Activated naive CD4-positive, alpha-beta T cell treated with Interleukin-2 at 50 U/mL for 16 hours (primary cell): ENCODE measurements around the gene NBPF1.
"Not testable (repeated sequence)": the region's sequence is repeated elsewhere in the genome, so short reads cannot be mapped to it uniquely, and the experiment has no call there.

Experiments
- DNase-seq: peaks from one replicate; pipeline ENCODE4 v3.0.0-alpha.2; 2020

NBPF1 gene

DNA sequence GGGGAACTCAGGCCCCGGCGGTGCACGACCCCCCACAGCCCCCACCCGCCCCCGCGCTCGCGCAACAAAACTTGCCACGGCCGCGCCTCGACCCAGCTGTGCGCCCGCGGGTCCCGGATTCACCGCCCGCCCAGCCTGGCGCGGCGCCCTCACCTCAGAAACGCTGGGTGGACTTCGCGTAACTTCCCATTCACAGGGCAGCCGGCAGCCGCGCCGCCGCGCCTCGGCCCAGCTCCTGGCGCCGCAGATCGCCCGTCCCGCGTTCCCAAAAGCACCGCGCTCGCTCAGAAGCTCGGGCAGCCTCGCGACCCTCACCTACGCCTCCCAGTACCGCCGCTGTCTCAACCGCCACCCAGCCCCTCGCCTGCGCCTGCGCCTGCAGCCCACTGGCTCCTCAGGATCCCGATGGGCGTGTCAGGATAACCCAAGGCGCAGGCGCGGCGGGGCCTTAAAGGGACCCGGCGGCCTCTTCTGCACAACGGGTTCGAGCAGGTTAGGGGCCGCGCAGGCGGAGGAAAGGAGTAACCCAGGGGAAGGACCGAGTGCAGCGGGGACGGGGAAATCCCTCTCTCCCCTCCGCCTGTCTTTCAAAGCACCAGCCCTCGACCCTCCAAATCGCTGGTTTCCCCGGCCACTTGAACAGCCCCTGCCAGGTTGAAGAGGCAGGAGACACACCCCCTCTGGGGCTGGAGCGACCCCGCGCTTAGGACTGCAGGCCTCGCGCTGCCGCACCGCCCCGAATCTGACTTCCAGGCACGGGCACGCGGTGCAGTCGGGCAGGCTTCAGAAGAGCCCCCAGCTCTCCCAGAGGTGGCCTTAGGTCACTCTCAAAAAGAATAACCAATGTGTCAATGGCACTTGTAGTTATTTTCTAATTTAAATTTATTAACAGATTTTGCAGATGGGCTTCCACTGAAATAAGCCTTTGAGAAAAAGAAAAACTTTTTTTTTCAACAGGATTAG is at the start of gene NBPF1:
Gene NBPF1 (minus strand): TSS at position 380 of the 963 bp plus-strand sequence.
- peak; percentile 92 for DNase-seq

GRCh38 chr1:16658234-16658633 is 44.9 kb upstream of the NBPF1 start:
- DNase-seq: not testable (repeated sequence)

GRCh38 chr1:16656981-16657683 is 43.8 kb upstream of the NBPF1 start:
- not testable (repeated sequence) for DNase-seq

DNA sequence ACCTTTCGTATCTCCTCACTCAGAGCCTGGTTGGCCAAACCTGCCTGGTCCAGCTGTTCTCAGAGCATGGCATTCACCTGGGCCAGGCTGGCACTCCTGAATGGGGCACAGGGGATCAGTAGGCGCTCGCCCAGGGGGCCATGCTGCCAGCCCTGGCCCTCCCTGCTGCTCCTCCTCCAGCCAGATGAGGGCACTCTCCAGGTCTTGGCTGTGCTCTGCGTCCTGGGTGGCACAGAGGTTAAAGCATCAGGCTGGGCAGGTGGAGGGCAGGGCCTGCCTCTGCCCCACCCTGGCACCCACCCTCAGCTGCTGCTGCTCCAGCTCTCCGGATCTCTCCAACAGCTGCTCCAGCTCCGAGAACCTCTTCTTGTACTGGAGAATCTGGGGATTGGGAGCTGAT is 43.2 kb upstream of the NBPF1 start:
- not testable (repeated sequence) for DNase-seq

GRCh38 chr1:16651560-16651959 is 38.2 kb upstream of the NBPF1 start:
- not testable (repeated sequence) for DNase-seq

DNA sequence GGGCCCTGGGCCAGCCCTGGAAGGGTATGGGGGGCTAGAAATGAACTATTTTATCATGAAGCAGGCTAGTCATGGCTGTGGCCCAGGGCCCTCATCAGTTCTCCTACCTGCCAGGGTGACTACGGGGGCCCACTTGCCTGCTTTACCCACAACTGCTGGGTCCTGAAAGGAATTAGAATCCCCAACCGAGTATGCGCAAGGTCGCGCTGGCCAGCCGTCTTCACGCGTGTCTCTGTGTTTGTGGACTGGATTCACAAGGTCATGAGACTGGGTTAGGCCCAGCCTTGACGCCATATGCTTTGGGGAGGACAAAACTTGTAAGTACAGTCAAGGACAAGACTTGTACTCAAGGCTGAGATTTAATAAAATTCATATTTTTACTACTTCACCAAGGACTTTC is 36.6 kb upstream of the NBPF1 start:
- DNase-seq: peak; percentile 2

GRCh38 chr1:16649390-16649789 is 36.0 kb upstream of the NBPF1 start:
- peak; percentile 1 for DNase-seq

DNA sequence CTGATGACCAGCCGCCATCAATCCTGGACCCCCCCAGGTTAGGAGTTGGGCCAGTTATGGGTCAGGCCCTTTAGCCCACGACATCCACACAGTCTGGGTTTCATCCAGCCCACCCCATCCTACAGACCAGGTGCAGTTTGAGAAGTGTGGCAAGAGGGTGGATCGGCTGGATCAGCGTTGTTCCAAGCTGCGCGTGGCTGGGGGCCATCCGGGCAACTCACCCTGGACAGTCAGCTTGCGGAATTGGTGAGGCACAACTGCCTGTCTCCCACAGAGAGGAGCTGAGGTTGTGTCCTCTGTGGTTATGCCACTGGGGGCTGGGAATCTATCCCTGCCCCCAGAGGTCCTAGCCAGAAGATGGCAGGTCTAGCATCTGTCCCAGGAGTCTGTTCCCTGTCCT is 35.4 kb upstream of the NBPF1 start:
- DNase-seq: not testable (repeated sequence)

- not testable (repeated sequence) for DNase-seq
These were observed 34.9 kb upstream of the NBPF1 start for GRCh38 chr1:16648250-16648649.

DNA sequence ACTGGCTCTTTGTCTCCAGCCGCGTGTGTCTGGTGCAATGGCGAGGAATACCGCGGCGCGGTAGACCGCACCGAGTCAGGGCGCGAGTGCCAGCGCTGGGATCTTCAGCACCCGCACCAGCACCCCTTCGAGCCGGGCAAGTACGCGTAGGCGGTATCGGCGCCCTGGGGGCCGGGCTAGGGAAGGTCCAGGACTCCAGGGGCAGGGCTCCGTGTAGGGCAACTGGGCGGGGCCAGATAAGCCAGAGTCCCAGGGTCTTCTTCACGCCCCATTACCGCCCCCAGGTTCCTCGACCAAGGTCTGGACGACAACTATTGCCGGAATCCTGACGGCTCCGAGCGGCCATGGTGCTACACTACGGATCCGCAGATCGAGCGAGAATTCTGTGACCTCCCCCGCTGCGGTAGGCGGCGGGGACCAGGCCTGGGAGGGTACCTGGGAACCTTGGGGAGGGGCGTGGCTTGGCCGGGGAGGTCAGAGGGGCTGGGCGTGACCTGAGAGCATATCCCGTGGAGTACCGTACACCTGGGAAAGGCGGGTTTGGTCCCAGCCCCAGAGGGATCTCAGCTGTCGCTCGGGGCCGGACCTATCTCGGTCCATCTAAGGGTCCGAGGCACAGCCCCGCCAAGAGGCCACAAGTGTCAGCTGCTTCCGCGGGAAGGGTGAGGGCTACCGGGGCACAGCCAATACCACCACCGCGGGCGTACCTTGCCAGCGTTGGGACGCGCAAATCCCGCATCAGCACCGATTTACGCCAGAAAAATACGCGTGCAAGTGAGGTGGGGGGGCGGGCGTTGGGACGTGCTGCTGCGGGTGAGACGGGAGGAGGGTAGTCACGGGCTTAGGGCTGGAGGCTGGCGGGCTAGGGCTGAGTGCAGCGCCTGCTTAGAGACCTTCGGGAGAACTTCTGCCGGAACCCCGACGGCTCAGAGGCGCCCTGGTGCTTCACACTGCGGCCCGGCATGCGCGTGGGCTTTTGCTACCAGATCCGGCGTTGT is 34.1 kb upstream of the NBPF1 start:
- peak; percentile 26 for DNase-seq

DNA sequence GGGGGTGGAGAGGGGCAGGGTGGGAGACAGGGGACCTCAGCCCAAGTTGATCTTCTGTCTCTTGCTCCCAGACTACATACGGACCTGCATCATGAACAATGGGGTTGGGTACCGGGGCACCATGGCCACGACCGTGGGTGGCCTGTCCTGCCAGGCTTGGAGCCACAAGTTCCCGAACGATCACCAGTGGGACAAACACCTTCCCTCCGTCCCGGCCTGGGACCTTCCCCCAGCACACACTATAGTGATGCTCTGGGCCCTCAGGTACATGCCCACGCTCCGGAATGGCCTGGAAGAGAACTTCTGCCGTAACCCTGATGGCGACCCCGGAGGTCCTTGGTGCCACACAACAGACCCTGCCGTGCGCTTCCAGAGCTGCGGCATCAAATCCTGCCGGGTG is 33.4 kb upstream of the NBPF1 start:
- not testable (repeated sequence) for DNase-seq

DNA sequence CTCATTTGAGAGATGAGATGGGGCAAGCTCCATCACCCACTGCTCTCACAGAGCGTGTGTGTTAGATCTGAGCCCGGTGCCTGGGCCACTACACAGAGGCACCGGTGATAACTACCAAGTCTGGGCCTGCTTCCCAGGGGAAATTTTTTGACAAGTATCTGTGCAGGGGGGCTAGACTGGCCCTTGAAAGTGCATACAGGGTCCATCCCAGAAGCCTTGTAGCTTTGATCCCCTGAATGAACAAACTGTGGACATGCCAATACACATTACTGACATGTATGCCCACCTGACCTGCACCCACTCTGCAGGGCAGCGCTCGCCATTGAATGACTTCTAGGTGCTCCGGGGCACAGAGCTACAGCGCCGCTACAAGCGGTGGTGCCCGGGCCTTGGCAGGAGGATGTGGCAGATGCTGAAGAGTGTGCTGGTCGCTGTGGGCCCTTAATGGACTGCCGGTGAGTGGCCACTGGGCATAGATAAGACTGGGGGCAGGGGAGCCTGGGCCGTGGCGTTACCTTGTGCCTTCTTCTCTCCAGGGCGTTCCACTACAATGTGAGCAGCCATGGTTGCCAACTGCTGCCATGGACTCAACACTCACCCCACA is 32.8 kb upstream of the NBPF1 start:
- DNase-seq: peak; percentile 1

DNA sequence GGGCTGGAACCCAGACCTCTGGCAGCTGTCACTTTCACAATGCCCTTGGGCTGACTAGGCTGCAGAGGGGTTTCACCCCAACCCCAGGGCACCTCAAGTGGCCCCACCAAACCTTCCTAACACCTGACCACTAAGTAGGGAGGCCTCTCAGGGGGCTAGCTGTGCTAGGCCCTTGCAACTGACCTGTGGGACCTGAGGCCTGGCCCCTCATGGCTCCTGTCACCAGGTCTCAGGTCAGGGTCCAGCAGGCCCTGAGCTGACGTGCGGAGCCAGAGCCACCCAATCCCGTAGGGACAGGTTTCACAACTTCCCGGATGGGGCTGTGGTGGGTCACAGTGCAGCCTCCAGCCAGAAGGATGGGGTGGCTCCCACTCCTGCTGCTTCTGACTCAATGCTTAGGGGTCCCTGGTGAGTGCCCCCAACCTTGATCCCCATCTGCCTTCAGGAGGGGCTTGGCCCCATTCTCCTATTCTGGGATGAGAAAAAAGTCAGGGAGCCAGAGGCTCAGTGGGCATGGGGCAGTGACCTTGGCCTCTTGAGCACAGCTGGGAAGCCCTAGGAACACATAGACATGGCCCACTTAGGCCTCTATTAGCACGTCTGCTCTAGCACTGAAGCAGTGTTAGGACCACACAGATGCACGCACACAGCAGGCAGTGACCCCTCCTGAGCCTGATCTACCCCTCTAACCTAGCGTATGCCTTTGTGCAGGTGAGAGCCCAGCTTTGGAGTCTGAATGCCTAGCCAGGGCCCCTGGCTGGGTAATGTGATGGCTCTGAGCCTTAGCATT is 32.1 kb upstream of the NBPF1 start:
- DNase-seq: peak; percentile 1

DNA sequence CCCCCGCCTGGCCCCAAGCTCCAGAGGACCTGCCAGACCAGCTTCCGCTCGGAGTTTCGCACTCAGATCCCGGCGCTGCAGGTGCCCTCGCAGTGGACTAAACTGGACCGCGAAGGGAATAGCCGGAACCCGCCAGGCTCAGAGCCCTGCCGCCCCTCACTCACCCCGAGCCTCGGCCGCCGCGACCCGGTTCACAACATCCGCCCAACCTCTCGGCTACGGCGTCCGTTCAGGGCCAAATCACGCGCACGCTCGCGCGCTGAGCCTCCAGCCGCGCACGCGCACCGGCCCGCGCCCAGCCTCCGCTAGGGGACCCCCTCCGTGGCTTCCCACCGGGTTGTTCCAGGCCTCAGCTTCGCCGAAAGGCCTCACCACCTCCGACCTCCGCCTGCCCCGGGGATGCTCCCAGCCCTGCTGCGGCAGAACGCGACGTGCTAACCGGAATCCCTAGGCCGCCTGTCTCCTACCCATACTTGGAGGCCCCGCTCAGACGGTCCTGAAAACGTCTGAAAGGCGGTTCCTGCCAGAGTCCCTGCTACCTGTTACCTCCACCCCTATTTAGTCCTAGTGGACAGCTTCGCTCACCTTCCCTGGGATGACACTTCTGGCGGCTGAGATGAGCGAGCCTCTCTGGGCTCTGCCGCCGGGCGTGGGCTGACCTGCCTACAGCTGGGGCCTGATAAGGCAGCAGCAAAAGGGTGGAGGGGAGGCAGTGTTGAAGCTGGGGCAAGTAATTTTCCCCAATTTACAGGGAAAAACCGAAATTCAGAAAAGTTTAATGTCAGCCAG is 31.3 kb upstream of the NBPF1 start:
- peak; percentile 98 for DNase-seq

GRCh38 chr1:16644193-16644481 is 30.8 kb upstream of the NBPF1 start:
- no peak for DNase-seq

DNA sequence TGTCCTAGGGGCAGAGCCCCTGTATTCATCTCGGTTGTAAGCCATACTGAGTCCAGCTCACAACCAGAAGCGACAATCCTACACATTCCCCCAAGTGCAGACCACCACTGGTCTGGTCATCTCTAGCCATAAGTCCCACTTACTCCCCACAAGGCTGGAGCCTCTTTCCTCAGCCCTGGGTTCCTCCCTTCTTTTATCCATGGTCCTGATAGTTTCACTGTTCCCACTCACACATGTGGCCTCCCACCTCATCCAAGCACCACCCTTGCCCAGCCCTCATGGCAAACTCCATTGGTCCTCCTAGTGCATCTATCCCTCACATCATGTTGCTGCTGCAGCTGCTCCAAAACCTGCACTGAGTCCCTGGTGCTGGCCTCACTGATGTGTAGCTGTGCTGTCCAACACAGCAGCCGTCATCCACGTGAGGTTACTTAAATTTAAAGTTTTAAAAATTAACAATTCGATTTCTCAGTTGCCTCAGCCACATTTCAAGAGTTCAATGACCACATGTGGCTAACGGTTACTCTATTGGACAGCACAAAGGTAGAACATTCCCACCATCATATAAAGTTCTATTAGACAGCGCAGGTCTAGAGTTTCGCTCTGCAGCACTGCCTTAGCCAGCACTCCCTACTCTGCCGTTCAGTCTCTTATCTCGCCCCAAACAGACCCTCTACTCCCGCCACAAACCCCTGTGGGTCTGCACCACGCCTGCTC is 30.3 kb upstream of the NBPF1 start:
- peak; percentile 7 for DNase-seq

DNA sequence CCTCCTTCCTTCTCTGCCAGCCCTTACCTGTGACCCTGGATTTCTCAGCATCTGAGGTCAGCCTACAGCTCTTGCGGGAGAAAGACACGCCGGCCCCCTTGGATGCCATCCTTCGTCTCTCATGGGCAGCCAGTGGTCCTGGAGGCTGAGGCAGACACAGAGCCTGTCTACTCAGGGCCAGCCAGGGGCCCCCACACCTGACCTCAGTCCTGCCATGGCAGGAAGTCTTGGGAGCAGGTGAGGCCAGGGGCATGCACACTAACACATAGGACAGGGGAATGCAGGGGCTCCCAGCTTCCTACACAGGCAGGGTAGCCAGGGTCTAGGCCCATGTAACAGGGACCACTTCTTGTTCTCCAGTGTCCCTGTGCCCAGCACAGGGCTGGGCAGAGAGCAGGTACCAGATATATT is 29.6 kb upstream of the NBPF1 start:
- peak; percentile 2 for DNase-seq

DNA sequence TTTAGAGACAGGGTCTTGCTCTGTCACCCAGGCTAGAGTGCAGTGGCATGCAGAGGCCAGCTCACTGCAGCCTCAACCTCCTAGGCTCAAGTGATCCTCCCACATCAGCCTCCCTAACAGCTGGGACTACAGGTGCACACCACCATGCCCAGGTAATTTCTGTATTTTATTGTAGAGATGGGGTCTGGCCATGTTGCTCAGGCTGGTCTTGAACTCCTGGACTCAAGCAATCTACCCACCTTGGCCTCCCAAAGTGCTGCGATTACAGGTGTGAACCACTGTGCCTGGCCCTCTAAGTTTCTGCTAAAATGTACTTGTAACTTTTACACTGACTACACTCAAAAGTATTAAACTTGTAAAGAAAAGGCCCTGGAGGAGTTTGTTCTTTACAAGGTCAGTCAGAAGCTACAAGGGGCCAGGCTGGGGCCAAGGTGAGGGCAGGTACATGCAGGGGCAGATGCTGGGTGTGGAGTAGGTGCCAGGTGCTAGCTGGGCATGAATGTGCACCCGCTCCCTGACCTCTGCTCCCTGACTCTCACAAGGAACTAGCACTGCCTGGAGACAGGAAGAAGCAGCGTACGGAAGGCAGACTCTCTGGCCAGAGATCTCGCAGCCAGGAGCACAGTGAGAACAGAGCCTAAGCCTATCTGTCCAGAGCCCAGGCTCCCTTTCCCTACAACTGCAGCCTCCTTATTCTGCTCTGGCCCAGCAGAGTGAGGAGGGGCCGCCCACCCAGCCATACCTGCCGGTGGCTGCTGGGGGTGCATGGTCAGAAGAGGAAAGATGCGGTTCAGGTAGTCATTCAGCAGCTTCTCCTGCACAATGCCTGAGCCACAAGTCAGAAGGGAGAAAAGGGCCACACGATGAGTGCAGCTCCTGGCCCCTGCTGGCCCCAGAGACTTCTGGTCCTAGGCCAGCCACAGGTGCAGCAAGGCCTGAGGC is 28.9 kb upstream of the NBPF1 start:
- peak; percentile 1 for DNase-seq
